ENCODE measurements around the gene ABCB8.

GRCh38 chr7:151063212-151063561, 34.9 kb downstream of the ABCB8 start:
- TF ChIP-seq RAD21 (IDR thresholded peaks at IDR 0.05; ENCODE audit: low read length) (no peak), ZBTB33 (IDR thresholded peaks at IDR 0.05; ENCODE audit: borderline replicate concordance, low read depth) (no peak), EZH2phosphoT487 (IDR thresholded peaks at IDR 0.05; ENCODE audit: borderline replicate concordance, low read depth) (no peak), POLR2AphosphoS5 (IDR thresholded peaks at IDR 0.05; ENCODE audit: low read depth, low read length) (no peak), TEAD4 (IDR thresholded peaks at IDR 0.05; ENCODE audit: borderline replicate concordance, insufficient read depth) (no peak), TAF1 (IDR thresholded peaks at IDR 0.05; ENCODE audit: borderline replicate concordance, low read depth, low read length) (no peak), SIN3A (IDR thresholded peaks at IDR 0.05; ENCODE audit: borderline replicate concordance, low read depth, low read length) (no peak), ELF1 (IDR thresholded peaks at IDR 0.05) (no peak), CTCF (IDR thresholded peaks at IDR 0.05) (no peak), REST (IDR thresholded peaks at IDR 0.05; ENCODE audit: low read depth, low read length) (no peak), PBX3 (IDR thresholded peaks at IDR 0.05) (no peak), GABPA (IDR thresholded peaks at IDR 0.05; ENCODE audit: low read depth) (no peak), YY1 (IDR thresholded peaks at IDR 0.05; ENCODE audit: low read depth) (no peak)

All from SK-N-SH (cell line).